AG04449 (cell line): ENCODE results near the gene ISCA2.

Experiments used
- CTCF ChIA-PET: fragments of 350-600 bp; formaldehyde crosslinking; extraction: SDS; loops from one replicate; lab custom pipeline; 2021; ENCODE audit warnings: antibody characterized with exemption; lab: Yijun Ruan, JAX
- POLR2A ChIA-PET: fragments of 400-600, 350-600 bp; formaldehyde crosslinking; extraction: SDS; loops from one replicate; lab custom pipeline; 2020; ENCODE audit warnings: antibody characterized with exemption, inconsistent platforms; lab: Yijun Ruan, JAX
- DNase-seq: peaks from one replicate; pipeline ENCODE4 v3.0.0-alpha.2; 2010; ENCODE audit warnings: low read depth, low spot score
- H3K4me3 ChIP-seq: 2 replicates; pipeline ENCODE4 v1.5.1; 2011; ENCODE audit warnings: low read depth, mild to moderate bottlenecking, control low read depth, low read length
- CTCF ChIP-seq: IDR thresholded peaks from one replicate; pipeline ENCODE4 v1.5.1; 2011; ENCODE audit warnings: mild to moderate bottlenecking, moderate library complexity, low read length, control low read depth, inconsistent platforms; ENCODE audit not compliant: insufficient read depth; ENCODE audit errors: missing control alignments

The ISCA2 gene

GRCh38 chr14:74539503-74539902 is 45.9 kb downstream of the ISCA2 start:
- POLR2A ChIA-PET = no interaction called here
- no peak overlapping the region for H3K4me3 ChIP-seq
- CTCF ChIA-PET = no interaction called here
- no peak for TF ChIP-seq CTCF
- DNase-seq = no peak

GRCh38 chr14:74541225-74541624 is 47.7 kb downstream of the ISCA2 start:
- POLR2A ChIA-PET = no interaction called here
- no peak overlapping the region for H3K4me3 ChIP-seq
- TF ChIP-seq CTCF = no peak
- no peak for DNase-seq
- CTCF ChIA-PET = interaction anchor here (1.1 kb wide), 1 partner anchor 42 kb away, joined by 3 read pairs; no protein-coding TSS in a partner anchor

- TF ChIP-seq CTCF = no peak
- ChIA-PET CTCF (interaction anchor here (0.7 kb wide), 1 partner anchor 13 kb away, joined by 3 read pairs; no protein-coding TSS in a partner anchor), POLR2A (no interaction called here)
- no peak overlapping the region for H3K4me3 ChIP-seq
- DNase-seq = no peak
Observed at GRCh38 chr14:74542056-74542685, 48.6 kb downstream of the ISCA2 start.

- ChIA-PET CTCF (interaction anchor here (0.8 kb wide), 1 partner anchor 110 kb away, joined by 3 read pairs; no protein-coding TSS in a partner anchor), POLR2A (interaction anchor here (0.6 kb wide), 1 partner anchor 15 kb away, joined by 3 read pairs; no protein-coding TSS in a partner anchor)
- H3K4me3 ChIP-seq = no peak overlapping the region
- no peak for TF ChIP-seq CTCF
- no peak for DNase-seq
Observed at GRCh38 chr14:74543771-74544438, 50.3 kb downstream of the ISCA2 start.

GRCh38 chr14:74545386-74545785 is 51.8 kb downstream of the ISCA2 start:
- TF ChIP-seq CTCF = no peak
- CTCF ChIA-PET = no interaction called here
- H3K4me3 ChIP-seq = no peak overlapping the region
- DNase-seq = no peak
- POLR2A ChIA-PET = no interaction called here

- CTCF ChIA-PET = interaction anchor here (2.0 kb wide), 1 partner anchor 66 kb away, joined by 4 read pairs; the partner anchor contains the start of gene LTBP2
- no peak overlapping the region for H3K4me3 ChIP-seq
- TF ChIP-seq CTCF = no peak
- POLR2A ChIA-PET = no interaction called here
- no peak for DNase-seq
Observed at GRCh38 chr14:74546416-74546815, 52.9 kb downstream of the ISCA2 start.
